Right lobe of liver (tissue), 6 donors: ENCODE measurements around the gene ZNF276. TPM values are rescaled to one million over a fixed set of nuclear protein-coding genes. Genes with fewer than 3 reads are reported as not detected.
"Not testable (repeated sequence)": the region's sequence is repeated elsewhere in the genome, so short reads cannot be mapped to it uniquely, and the experiment has no call there.

Experiments used
- ATAC-seq, 4 donors: fragments of 200-7000 bp; cut with Tn5 transposase; one replicate each; pipeline ENCODE4 v1.9.1; 2020; ENCODE audit warnings: mild to moderate bottlenecking in 4 of 4, moderate library complexity in 4 of 4
- DNase-seq, 3 donors: peaks; one replicate each; pipeline ENCODE4 v3.0.0-alpha.2; 2020
- H3K27ac ChIP-seq, 3 donors: fragments of 200-600 bp; one replicate each; pipeline ENCODE4 v1.8.0; 2022
- H3K27me3 ChIP-seq, 2 donors: fragments of 200-600 bp; one replicate each; pipeline ENCODE4 v1.8.0; 2022
- H3K36me3 ChIP-seq, 4 donors: fragments of 200-600 bp; sonication (generic) in 1 of 4; one replicate each; pipeline versions ENCODE4 v1.5.1 to v1.8.0; 2017 to 2022; ENCODE audit warnings: control low read depth in 1 of 4
- H3K4me1 ChIP-seq, 4 donors: fragments of 200-600 bp; sonication (generic) in 1 of 4; one replicate each; pipeline versions ENCODE4 v1.5.1 to v1.8.0; 2017 to 2022; ENCODE audit warnings: control low read depth in 1 of 4
- H3K4me3 ChIP-seq, 3 donors: fragments of 200-600 bp; one replicate each; pipeline ENCODE4 v1.8.0; 2022
- H3K9me3 ChIP-seq, 4 donors: fragments of 200-600 bp; sonication (generic) in 1 of 4; one replicate each; pipeline versions ENCODE4 v1.5.1 to v1.8.0; 2017 to 2022; ENCODE audit warnings: control low read depth in 1 of 4
- POLR2A ChIP-seq: fragments of 450-650 bp; IDR thresholded peaks from one replicate; pipeline ENCODE4 v1.6.1; 2017; ENCODE audit warnings: antibody characterized with exemption, mild to moderate bottlenecking
- WGBS: methylation state at CpG from one replicate; pipeline ENCODE4 v1.1.6; 2018; ENCODE audit warnings: low coverage, low lambda C conversion rate; ENCODE audit not compliant: insufficient coverage; ENCODE audit errors: missing lambda C conversion rate; 5-methylcytosine and 5-hydroxymethylcytosine counted together
- intact Hi-C, 2 donors: fragments of 100-400 bp; cut with DNase I; formaldehyde crosslinking; loops; one replicate each; pipeline versions ENCODE4 v1.11.2 to v1.14.1; 2022
- total RNA-seq, 6 experiments: library from RNA; depleted of rRNA in 2 of 6; stranded (reverse); fragments of >200 nt in 2 of 6; fragmentation: NEBNext Ultra II Directional in 3 of 6; extraction: Animal tissue kit (Norgen Biotek cat#: 25700) in 3 of 6; gene quantifications; one replicate each; pipeline versions ENCODE4 v1.1.0 to v1.2.4, GENCODE V29; 2016 to 2023
- TF ChIP-seq, protein P1 (sequence below), 4 donors: fragments of 200-600 bp in 3 of 4; fragments of 450-650 bp in 1 of 4; IDR thresholded peaks; one replicate each; pipeline versions ENCODE4 v1.5.1 to v1.8.0; 2016 to 2022; ENCODE audit warnings: antibody characterized with exemption in 4 of 4, mild to moderate bottlenecking in 2 of 4
- donor health status: DM: no; HTN: yes; CAD: no.
- donor health status: DM: no; HTN: no; CAD: no.
- donor health status: DM: no; HTN: no; CAD: no.
- donor health status: DM: no; HTN: yes; CAD: no.
- donor health status: DM: no; HTN: yes; CAD: no.

The ZNF276 gene
- total RNA-seq, 6 experiments from 2014 or later: 6.9 to 13.4 (median 9.1) TPM

DNA sequence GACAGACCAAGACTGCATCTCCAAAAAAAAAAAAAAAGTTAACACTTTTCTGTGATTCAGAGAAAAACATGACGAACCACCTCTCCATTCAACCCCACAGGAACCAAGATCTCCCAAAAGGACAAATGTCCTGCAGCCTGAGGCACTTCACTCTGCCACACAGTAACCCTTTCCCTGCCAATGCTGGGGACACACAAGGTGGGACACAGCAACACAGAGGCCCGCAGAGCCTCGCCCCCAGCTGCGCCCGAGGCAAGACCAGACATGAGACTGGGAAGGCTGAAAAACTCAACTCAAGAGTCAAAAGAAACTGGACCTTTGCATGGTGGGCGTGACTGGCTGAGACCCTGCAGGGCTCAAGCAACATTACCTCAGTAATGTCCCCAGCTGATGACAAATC lies 61.2 kb downstream of the ZNF276 start:
- Histone ChIP-seq H3K27ac (no peak overlapping the region), H3K36me3 (no peaks in the 10 kb centered on the region), H3K9me3 (no peaks in the 10 kb centered on the region), H3K27me3 (no peaks in the 10 kb centered on the region), H3K4me1 (no peaks in the 10 kb centered on the region), H3K4me3 (no peak overlapping the region)
- 88% methylated on average over 5 of the region's 6 CpGs for WGBS
- intact Hi-C loops: no loop called here
- ATAC-seq: no peak
- no peak for DNase-seq
- TF ChIP-seq, protein P1, sequence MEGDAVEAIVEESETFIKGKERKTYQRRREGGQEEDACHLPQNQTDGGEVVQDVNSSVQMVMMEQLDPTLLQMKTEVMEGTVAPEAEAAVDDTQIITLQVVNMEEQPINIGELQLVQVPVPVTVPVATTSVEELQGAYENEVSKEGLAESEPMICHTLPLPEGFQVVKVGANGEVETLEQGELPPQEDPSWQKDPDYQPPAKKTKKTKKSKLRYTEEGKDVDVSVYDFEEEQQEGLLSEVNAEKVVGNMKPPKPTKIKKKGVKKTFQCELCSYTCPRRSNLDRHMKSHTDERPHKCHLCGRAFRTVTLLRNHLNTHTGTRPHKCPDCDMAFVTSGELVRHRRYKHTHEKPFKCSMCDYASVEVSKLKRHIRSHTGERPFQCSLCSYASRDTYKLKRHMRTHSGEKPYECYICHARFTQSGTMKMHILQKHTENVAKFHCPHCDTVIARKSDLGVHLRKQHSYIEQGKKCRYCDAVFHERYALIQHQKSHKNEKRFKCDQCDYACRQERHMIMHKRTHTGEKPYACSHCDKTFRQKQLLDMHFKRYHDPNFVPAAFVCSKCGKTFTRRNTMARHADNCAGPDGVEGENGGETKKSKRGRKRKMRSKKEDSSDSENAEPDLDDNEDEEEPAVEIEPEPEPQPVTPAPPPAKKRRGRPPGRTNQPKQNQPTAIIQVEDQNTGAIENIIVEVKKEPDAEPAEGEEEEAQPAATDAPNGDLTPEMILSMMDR (IDR thresholded peaks at IDR 0.05): no peak
- no peak for TF ChIP-seq POLR2A

DNA sequence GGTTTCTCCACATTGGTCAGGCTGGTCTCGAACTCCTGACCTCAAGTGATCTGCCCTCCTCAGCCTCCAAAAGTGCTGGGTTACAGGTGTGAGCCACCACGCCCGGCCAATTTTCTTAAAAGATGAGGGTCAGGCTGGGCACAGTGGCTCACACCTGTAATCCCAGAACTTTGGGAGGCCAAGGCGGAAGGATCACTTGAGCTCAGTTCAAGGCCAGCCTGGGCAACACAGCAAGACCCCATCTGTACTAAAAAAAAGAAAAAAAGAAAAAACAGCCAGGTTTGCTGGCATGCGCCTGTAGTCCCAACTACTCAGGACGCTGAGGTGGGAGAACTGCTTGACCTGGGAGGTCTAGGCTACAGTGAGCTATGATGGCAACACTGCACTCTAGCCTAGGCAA lies 62.6 kb downstream of the ZNF276 start:
- H3K27ac ChIP-seq, ATAC-seq, H3K27me3 ChIP-seq, intact Hi-C loops, H3K4me1 ChIP-seq, H3K36me3 ChIP-seq, H3K9me3 ChIP-seq, H3K4me3 ChIP-seq, DNase-seq: not testable (repeated sequence)
- 70% methylated on average over 2 of the region's 6 CpGs for WGBS

DNA sequence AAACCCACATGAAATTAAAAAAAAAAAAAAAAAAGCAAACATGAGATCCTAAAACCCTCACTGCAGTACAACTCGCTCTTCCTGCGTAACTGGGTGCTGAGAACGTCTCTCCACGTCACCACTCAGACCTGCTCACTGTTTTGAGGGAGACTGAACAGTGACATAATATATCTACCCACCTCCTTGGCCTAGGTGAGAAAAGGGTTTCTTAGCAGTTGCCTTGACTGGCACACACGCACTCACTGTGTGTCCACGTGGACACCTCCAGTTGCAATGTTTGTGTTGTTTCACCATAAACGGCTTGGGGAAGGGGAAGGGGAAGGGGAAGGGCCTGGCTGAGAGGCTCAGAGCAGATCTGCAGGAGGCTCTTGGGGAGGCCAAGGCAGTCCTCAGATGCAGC lies 63.1 kb downstream of the ZNF276 start:
- Histone ChIP-seq H3K27ac (no peak overlapping the region), H3K9me3 (no peaks in the 10 kb centered on the region), H3K4me3 (no peak overlapping the region), H3K4me1 (no peaks in the 10 kb centered on the region), H3K27me3 (no peaks in the 10 kb centered on the region), H3K36me3 (no peaks in the 10 kb centered on the region)
- ATAC-seq (peak in 2 of 4 donors; percentile 27 to 49), DNase-seq (no peak)
- TF ChIP-seq, protein P1 (IDR thresholded peaks at IDR 0.05): no peak
- TF ChIP-seq POLR2A: no peak
- intact Hi-C loops: no loop called here
- WGBS: 64% methylated on average over 7 of the region's 7 CpGs

DNA sequence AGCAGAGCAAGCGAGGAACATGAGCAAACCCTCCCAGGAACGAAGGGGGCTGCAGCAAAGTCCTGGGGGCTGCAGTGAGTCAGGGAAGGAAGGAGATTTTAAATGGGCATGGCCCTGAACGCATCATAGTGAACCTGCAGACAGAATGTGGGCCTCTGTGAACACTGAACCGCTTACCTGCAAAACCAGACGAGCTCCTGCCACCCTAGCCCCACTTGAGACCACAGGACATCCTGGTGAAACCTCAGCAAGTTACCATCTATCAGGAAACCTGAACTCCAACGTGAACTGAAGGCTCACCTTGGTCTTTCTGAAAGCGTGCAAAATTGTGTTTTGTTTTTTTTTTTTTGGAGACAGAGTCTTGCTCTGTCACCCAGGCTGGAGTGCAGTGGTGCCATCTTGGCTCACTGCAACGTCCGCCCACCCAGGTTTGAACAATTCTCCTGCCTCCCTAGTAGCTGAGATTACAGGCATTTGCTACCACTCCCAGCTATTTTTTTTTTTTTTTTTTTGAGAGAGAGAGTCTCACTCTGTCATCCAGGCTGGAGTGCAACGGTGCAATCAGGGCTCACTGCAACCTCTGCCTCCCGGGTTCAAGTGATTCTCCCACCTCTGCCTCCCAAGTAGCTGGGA lies 64.3 kb downstream of the ZNF276 start:
- H3K4me3 ChIP-seq: no peak overlapping the region
- no peaks in the 10 kb centered on the region for H3K27me3 ChIP-seq
- intact Hi-C loops: no loop called here
- no peaks in the 10 kb centered on the region for H3K36me3 ChIP-seq
- DNase-seq (no peak), ATAC-seq (peak in 3 of 4 donors; percentile 18 to 29 (median 22))
- no peaks in the 10 kb centered on the region for H3K4me1 ChIP-seq
- H3K27ac ChIP-seq: no peak overlapping the region
- 74% methylated on average over 7 of the region's 11 CpGs for WGBS
- TF ChIP-seq POLR2A: no peak
- TF ChIP-seq, protein P1 (IDR thresholded peaks at IDR 0.05): no peak
- H3K9me3 ChIP-seq: no peaks in the 10 kb centered on the region

DNA sequence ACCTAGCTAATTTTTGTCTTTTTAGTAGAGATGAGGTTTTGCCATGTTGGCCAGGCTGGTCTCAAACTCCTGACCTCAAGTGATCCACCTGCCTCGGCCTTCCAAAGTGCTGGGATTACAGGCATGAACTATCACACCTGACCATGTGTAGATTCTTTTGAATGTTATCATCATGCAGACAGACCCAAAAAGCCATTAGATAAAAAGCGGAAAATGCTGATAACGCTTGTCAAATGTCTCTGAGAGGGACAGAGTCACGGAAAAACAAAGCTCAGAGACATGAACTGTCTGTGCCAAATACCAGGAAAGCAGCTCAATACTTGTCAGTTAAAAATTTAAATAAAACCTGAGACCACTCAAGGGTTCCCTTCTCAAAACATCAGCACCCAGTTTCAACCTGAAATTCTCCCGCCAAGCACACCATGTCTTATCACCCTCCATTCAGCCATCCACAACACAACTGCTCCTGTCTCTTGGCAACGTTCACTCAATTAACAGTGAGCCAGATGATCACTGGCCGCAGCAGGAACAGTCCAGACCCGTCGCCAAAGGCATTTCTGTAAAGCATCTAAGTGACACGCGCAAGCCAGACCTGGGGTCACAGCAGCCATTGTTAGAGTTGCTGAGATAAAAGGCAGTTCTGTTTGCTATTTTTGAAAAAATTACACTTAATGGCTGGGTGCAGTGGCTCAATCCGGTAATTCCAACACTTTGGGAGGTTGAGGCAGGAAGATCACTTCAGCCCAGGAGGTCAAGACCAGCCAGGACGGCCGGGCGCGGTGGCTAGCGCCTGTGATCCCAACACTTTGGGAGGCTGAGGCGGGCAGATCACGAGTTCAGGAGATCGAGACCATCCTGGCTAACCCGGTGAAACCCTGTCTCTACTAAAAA lies 65.4 kb downstream of the ZNF276 start:
- intact Hi-C loops: no loop called here
- DNase-seq (no peak), ATAC-seq (no peak)
- Histone ChIP-seq H3K36me3 (no peaks in the 10 kb centered on the region), H3K27ac (no peak overlapping the region), H3K27me3 (no peaks in the 10 kb centered on the region), H3K4me1 (no peaks in the 10 kb centered on the region), H3K4me3 (no peak overlapping the region), H3K9me3 (no peaks in the 10 kb centered on the region)
- 83% methylated on average over 12 of the region's 21 CpGs for WGBS
- no peak for TF ChIP-seq POLR2A
- TF ChIP-seq, protein P1 (IDR thresholded peaks at IDR 0.05): no peak
